OCI-M2 (cell line): ENCODE results near the gene CCDC17.
"Not testable (repeated sequence)": the region's sequence is repeated elsewhere in the genome, so short reads cannot be mapped to it uniquely, and the experiment has no call there.

Source experiments
- DNase-seq: peaks from one replicate; lab custom pipeline; 2025; ENCODE audit not compliant: unreplicated experiment; lab: John Stamatoyannopoulos, UW

The CCDC17 gene

GRCh38 chr1:45622524-45623394 is 1.1 kb downstream of the CCDC17 start:
- no peak for DNase-seq

GRCh38 chr1:45621895-45622523 is 1.8 kb downstream of the CCDC17 start:
- no peak for DNase-seq

DNA sequence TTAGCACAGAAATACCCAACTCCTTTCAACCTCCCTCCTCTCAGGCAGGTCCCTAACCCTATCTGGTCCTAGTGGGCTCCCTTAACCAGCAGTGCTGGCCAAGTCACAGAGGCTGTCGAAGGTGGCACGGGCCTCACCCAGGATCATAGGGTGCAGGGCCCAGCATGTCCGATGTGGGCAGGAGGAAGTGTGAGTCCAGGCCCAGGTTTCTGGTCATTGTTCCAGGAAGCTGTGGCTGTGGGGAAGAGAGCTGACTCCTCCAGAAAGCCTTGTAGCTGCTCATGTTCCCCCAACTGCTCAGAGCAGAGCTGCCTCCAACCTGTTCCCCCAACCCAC is 2.4 kb downstream of the CCDC17 start:
- DNase-seq = no peak

DNA sequence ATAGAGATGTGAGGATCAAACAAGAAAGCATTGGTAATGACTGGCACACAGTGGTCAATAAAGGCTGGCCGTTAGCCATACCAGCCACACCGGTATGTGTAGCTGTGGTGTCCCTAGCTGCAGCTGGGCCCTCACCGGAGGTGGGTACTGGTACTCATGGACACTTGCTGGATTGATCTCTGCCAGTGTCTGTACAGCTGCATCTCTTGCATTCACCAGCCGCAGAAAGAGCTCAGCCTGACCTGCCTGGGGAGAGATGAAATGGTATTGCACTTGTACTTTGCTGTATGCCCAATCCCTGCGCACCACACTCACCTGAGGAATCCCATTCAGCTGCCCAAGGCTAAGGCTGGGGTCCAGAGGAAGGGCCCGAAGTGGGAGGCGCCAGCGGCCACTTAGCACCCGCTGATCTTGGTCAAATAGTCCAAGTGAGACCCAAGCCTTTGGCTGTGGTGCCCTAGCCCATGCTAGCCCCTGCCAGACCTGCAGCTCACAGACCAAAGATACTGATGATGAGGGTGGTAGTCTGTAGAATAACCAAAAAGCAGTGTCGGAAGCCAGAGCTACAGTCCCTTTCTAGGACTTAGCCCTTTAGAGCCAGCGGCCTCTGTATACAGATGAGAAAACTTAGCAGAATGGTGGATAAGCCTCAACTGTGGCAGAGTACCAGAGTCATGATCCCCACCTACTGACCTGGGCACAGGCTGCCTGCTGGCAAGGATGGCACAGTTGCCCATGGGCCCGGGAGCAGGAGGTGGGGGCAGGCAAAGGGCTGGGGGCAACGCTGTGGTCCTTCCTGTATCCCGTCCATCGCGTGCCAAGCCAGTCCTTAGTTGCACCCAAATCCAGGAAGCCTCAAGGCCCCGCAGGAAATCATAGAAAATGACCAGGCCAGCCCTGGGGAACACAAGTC is 3.0 kb downstream of the CCDC17 start:
- DNase-seq = no peak

GRCh38 chr1:45619149-45619921 is 4.5 kb downstream of the CCDC17 start:
- no peak for DNase-seq

DNA sequence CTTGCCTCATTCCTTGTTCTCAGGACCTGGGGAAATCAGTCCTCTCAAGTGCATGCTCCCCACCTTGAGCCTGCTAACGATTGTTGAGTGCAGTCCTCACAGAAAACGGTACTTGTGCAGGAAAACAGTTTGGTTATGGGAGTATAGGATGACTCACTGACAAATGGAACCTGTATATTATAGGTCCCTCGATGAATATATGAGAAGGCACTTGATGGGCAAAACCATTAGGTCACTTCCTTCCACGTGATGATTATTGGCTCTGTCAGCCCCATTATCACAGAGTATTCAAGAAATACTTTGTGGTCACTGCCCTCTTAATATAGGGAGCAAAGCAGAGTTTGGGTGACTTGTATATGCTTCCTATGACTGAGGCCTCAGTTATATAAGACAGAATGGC is 6.2 kb downstream of the CCDC17 start:
- no peak for DNase-seq

DNA sequence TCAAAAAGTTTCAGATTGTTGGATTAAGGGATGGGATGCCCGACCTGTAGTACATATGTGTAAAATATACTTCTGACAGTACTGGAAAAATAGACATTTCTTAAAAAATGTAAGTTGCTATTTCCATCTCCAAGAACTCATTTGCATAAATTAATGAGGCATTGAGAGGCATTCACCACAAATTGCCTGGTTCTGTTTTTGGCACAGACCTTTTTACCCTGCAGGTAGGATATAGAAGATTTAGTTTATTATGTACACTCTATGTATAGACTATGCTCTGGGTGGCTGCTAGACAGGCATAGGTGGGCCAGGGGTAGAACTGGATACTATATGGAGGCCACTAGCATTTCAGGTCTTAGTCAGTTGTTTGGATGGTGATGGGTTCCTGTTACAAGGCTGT is 8.0 kb downstream of the CCDC17 start:
- no peak for DNase-seq

GRCh38 chr1:45612941-45613579 is 10.8 kb downstream of the CCDC17 start:
- no peak for DNase-seq

- no peak for DNase-seq
These were observed 13.1 kb downstream of the CCDC17 start for GRCh38 chr1:45610589-45611226.

- DNase-seq = no peak
These were observed 15.4 kb downstream of the CCDC17 start for GRCh38 chr1:45608175-45609156.

DNA sequence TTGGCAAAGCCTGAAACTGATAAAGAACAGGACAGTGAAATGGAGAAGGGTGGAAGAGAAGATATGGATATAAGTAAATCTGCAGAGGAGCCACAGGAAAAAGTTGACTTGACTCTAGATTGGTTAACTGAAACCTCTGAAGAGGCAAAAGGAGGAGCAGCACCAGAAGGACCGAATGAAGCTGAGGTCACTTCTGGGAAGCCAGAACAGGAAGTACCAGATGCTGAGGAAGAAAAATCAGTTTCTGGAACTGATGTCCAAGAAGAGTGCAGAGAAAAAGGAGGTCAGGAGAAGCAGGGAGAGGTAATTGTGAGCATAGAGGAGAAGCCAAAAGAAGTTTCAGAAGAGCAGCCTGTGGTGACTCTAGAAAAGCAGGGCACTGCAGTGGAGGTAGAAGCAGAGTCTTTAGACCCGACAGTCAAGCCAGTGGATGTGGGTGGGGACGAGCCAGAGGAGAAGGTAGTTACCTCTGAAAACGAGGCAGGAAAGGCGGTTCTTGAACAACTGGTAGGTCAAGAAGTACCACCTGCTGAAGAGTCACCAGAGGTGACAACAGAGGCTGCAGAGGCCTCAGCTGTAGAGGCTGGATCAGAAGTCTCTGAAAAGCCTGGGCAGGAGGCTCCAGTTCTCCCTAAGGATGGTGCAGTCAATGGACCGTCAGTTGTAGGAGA is 16.3 kb downstream of the CCDC17 start:
- DNase-seq = no peak

GRCh38 chr1:45604239-45604638 is 19.6 kb downstream of the CCDC17 start:
- no peak for DNase-seq

DNA sequence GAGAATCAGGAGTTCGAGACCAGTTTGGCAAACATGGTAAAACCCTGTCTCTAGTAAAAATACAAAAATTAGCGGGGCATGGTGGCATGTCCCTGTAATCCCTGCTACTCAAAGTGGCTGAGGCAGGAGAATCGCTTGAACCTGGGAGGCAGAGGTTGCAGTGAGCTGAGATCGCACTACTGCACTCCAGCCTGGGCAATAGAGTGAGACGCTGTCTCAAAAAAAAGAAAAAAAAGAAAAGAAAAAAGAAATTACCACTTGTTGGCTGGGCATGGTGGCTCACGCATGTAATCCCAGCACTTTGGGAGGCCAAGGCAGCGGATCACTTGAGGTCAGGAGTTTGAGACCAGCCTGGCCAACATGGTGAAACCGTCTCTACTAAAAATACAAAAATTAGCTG is 27.1 kb downstream of the CCDC17 start:
- not testable (repeated sequence) for DNase-seq

DNA sequence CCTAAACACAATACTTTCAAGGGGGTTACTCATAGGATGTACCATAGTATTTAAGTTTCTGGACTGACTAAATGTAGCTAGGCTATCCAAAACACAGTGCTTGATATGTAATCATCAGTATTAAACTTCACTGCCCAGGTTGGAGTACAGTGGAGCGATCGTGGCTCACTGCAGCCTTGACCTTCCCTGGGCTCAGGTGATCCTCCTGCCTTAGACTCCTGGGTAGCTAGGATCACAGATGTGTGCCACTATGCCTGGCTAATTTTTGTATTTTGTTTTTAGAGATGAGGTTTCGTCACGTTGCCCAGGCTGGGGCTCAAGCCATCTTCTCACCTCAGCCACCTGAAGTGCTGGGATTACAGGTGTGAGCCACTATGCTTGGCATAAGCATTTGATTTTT is 29.4 kb downstream of the CCDC17 start:
- no peak for DNase-seq

DNA sequence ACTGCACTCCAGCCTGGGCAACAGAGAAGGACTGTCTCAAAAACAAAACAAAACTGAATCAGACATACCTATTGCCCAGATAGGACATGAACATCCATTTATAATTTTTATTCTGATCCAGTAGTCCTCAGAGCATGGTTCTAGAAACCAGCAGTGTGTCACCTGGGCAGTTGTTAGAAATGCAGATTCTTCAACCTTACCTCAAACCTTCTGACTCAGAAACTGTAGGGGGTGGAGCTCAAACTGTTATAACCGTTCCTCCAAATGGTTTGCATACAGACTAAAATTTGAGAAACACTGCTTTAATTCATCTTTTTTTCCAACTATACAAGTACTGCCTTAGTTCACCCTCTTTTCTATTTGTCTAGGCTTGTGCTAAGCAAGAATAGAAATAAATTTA is 34.0 kb downstream of the CCDC17 start:
- no peak for DNase-seq

DNA sequence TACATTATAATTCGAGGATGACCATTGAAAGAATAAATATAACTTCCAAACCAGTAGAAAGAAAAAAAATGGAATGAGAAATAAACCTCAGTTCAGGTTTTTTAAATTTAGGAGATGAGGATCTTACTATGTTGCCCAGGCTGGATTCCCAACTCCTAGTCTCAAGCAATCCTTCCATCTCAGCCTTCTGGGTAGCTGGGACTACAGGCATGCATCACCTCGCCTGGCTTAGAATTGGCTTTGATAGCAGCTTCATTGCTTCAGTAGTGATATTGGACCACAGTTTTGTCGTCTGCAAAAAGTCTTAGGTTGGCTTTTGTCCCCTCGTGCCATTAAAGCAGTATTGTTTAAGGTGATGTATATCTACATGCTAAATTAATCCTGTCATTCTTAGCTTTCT is 37.1 kb downstream of the CCDC17 start:
- no peak for DNase-seq

- no peak for DNase-seq
These were observed 38.3 kb downstream of the CCDC17 start for GRCh38 chr1:45585496-45586075.

DNA sequence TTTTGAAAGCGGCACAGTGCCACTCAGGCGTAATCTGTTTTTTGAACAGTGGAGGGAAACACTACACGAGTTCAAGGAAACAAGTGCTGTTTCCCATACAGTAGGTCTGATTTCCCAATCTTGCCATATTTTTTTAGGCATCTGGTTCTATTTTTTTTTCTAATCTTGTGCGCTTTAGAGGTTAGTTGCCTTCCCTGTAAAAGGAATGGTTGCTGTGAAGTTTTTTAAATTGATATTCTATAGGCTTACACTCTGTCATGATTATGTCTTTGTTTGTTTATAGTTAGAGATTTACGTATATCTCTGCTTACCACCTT is 38.8 kb downstream of the CCDC17 start:
- no peak for DNase-seq
